Activated T-helper 1 cell treated with Interleukin-2 at 50 U/mL for 16 hours (primary cell): ENCODE measurements around the gene CCT8L2.
"Not testable (repeated sequence)": the region's sequence is repeated elsewhere in the genome, so short reads cannot be mapped to it uniquely, and the experiment has no call there.

Source experiments
- DNase-seq: peaks from one replicate; pipeline ENCODE4 v3.0.0-alpha.2; 2020; ENCODE audit warnings: low read depth

Gene CCT8L2

GRCh38 chr22:16594026-16594425 is 1.4 kb upstream of the CCT8L2 start:
- no peak for DNase-seq

GRCh38 chr22:16592231-16592630 is 379 bp downstream of the CCT8L2 start:
- DNase-seq: not testable (repeated sequence)

GRCh38 chr22:16591136-16591535 is 1.5 kb downstream of the CCT8L2 start:
- DNase-seq: not testable (repeated sequence)

GRCh38 chr22:16586991-16587390 is 5.6 kb downstream of the CCT8L2 start:
- no peak for DNase-seq

- DNase-seq: no peak
Observed at GRCh38 chr22:16586170-16586569, 6.4 kb downstream of the CCT8L2 start.

GRCh38 chr22:16580872-16581271 is 11.7 kb downstream of the CCT8L2 start:
- DNase-seq: not testable (repeated sequence)

- not testable (repeated sequence) for DNase-seq
Observed at GRCh38 chr22:16569240-16569834, 23.3 kb downstream of the CCT8L2 start.

GRCh38 chr22:16568425-16568758 is 24.2 kb downstream of the CCT8L2 start:
- no peak for DNase-seq

GRCh38 chr22:16567617-16568424 is 24.8 kb downstream of the CCT8L2 start:
- not testable (repeated sequence) for DNase-seq

GRCh38 chr22:16566421-16567151 is 26.0 kb downstream of the CCT8L2 start:
- not testable (repeated sequence) for DNase-seq

- not testable (repeated sequence) for DNase-seq
Observed at GRCh38 chr22:16565585-16566420, 26.8 kb downstream of the CCT8L2 start.

- DNase-seq: not testable (repeated sequence)
Observed at GRCh38 chr22:16564837-16565584, 27.6 kb downstream of the CCT8L2 start.

- DNase-seq: no peak
Observed at GRCh38 chr22:16563555-16564520, 28.8 kb downstream of the CCT8L2 start.

- no peak for DNase-seq
Observed at GRCh38 chr22:16562711-16563554, 29.7 kb downstream of the CCT8L2 start.

- not testable (repeated sequence) for DNase-seq
Observed at GRCh38 chr22:16561093-16561658, 31.4 kb downstream of the CCT8L2 start.

- not testable (repeated sequence) for DNase-seq
Observed at GRCh38 chr22:16560651-16561050, 32.0 kb downstream of the CCT8L2 start.

GRCh38 chr22:16559996-16560395 is 32.6 kb downstream of the CCT8L2 start:
- not testable (repeated sequence) for DNase-seq

GRCh38 chr22:16559056-16559955 is 33.3 kb downstream of the CCT8L2 start:
- DNase-seq: no peak
